NB4 (cell line): ENCODE measurements around the gene ZNF516.

Experiments used
- CTCF ChIP-seq: IDR thresholded peaks from one replicate; pipeline ENCODE4 v1.5.1; 2012; ENCODE audit warnings: low read depth, low read length
- MAX ChIP-seq: IDR thresholded peaks from 2 replicates; pipeline ENCODE4 v1.6.1; 2011; ENCODE audit warnings: low read depth, low read length
- POLR2A ChIP-seq: IDR thresholded peaks from 2 replicates; pipeline ENCODE4 v1.6.1; 2011; ENCODE audit warnings: mild to moderate bottlenecking; ENCODE audit not compliant: insufficient read length; ENCODE audit errors: extremely low read depth

GRCh38 chr18:76348267-76349066 lies 146.6 kb downstream of the ZNF516 start:
- TF ChIP-seq CTCF (no peak), POLR2A (no peak), MAX (no peak)
